WTC11 (cell line): ENCODE measurements around the gene ZC2HC1C.

ENCODE experiments used
- CTCF ChIP-seq: fragments of 200-600 bp; IDR thresholded peaks from 2 replicates; pipeline ENCODE4 v1.8.0; 2022; ENCODE audit warnings: antibody characterized with exemption
- MXD4 ChIP-seq: fragments of 250-450 bp; sonication (Bioruptor Pico); IDR thresholded peaks from 2 replicates; pipeline ENCODE4 v1.8.0; 2021; ENCODE audit warnings: mild to moderate bottlenecking, moderate library complexity, borderline replicate concordance
- NR3C1 ChIP-seq: sonication (generic); formaldehyde crosslinking; conservative IDR thresholded peaks from 2 replicates; pipeline ENCODE4 v1.8.1; 2023; ENCODE audit warnings: low read depth, mild to moderate bottlenecking, missing genetic modification reagents
- SP1 ChIP-seq: sonication (generic); formaldehyde crosslinking; conservative IDR thresholded peaks from 2 replicates; pipeline ENCODE4 v1.8.1; 2022; ENCODE audit warnings: missing genetic modification reagents
- ZNF138 ChIP-seq: sonication (generic); formaldehyde crosslinking; conservative IDR thresholded peaks from 2 replicates; pipeline ENCODE4 v1.8.1; 2022; ENCODE audit warnings: mild to moderate bottlenecking, moderate library complexity, missing genetic modification reagents

GRCh38 chr14:75064205-75064567 is 5.3 kb upstream of the ZC2HC1C start:
- no peak for TF ChIP-seq MXD4 (CRISPR knock-in tag)
- no peak for TF ChIP-seq SP1 (CRISPR knock-in tag)
- no peak for TF ChIP-seq CTCF
- no peak for TF ChIP-seq ZNF138 (CRISPR knock-in tag)
- TF ChIP-seq NR3C1 (CRISPR knock-in tag) = no peak
